Fibroblast of skin of abdomen (primary cell): Measurements from ENCODE around the gene ZFTA.

Source experiments
- DNase-seq: peaks from one replicate; pipeline ENCODE4 v3.0.0-alpha.2; 2013

Gene ZFTA

DNA sequence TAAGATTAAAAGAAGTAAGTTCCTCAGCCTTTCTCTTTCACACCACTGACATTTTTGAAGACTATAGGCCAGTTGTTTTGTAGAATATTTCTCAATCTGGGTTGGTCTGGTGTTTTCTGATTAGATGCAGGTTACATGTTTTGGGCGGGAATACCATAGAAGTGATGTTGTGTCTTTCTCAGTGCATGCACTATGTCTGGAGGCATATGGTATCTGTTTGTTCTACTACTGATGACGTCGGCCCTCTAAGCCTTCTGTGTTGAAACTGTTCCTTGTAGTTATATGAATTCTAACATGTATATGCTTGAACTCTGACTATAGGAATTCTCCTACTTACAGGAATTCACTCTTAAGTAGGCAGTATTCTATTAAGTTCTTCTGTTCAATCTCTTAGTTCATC, 21.6 kb downstream of the ZFTA start:
- peak; percentile 66 for DNase-seq

DNA sequence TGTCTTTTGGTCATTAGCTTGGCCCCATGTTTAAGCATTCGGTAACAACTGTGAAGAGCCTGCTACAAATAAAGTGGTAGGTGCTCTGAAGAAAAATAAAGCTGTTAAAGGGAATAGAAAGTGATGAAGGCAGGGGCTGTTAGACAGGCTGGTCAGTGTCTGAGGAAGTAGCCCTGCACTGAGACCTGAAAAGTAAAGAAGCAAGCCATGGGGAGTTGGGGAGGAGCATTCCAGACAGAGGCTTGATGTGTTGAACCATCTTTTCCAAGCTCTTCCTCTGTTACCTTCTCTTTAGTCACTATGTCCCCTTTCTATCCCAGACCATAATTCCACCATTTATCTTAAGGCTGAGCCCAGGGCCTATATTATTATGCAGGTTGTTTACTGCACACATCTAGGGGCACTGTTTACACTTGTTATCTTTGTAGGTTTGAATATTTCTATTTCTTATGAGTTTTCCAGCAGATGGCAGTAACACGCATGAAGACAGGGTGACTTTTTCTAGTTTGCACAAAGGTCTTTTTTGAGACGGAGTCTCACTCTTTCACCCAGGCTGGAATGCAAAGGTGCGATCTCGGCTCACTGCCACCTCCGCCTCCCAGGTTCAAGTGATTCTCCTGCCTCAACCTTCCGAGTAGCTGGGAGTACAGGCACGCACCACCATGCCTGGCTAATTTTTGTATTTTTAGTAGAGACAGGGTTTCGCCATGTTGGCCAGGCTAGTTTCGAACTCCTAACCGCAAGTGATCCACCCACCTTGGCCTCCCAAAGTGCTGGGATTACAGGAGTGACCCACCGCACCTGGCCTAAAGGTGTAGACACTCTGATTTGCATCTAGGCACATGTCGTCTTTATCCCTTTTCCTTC, 23.0 kb downstream of the ZFTA start:
- no peak for DNase-seq

DNA sequence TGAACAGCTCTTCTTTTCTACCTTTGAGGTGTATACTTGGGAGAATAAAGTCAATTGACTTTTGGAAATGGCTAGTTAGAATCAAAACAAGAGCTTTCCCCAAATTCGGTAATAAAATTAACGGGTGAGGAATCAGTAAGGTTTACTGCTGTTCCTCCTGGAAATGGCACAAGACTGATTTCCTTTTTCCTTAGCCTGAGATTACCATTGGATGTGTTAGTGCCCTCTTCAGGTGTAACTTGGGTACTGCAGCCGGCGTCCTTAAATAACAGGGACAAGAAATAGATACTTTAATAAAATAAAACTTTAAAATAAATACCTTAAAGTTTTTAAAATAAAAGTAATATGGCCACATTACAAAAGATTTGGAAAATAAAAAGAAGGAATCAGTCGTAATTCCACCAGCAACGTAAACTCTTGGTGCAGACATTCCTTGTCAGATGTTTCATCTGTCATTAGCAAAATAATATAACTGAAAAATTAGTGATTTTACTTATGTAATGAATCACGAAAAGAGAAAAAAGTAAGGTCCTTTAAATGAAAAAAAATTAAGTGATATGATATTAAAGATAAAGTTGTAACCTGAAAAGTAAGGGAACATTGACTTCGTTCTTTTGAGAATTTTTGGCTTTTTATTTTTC, 29.7 kb downstream of the ZFTA start:
- peak; percentile 68 for DNase-seq

DNA sequence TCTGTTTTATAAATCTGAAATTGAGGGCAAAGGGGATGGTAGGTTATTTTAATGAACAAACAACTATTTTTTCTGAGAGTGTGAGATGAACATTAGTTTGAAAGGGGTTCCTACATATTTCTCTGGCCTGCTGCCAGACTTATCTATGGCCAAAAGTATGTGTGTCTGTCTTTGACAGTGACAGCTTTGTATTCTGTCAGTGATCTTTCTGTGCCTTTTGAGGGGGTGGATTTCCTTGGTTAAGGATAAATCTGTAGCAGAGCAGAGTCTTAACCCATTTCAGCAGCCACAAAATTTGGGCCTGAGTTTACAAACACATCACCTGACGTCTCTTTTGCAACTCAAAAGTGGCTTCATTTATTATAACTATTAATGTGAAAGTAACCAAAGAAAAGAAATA, 30.9 kb downstream of the ZFTA start:
- no peak for DNase-seq

DNA sequence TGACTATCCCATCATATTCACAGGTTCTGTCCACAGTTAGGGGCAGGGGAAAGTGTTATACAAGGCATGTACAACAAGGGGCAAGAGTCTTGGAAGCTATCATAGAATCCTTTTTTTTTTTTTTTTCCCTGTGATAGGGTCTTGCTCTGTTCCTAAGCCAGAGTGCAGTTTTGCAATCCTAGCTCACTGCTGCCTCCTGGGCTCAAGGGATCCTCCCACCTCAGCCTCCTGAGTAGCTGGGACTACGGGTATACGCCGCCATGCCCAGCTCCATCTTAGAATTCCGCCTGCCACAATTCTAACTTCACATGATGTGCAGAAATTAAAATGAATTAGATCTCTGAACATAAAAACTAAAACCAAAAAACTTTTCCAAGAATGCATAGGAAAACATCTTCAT, 31.7 kb downstream of the ZFTA start:
- DNase-seq, result no peak

DNA sequence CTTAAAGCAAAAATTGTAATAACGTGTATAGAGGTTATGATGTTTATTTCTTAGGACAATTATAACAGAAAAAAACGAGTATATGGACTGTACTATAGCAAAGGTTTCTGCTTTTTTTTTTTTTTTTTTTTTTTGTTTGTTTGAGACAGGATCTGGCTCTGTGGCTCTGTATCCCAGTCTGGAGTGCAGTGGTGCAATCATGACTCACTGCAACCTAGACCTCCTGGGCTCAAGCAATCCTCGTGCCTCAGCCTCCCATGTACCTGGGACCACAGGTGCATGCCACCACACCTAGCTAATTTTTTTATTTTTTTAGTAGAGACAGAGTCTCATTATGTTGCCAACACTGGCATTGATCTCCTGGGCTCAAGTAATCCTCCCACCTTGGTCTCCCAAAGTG, 39.2 kb downstream of the ZFTA start:
- no peak for DNase-seq

DNA sequence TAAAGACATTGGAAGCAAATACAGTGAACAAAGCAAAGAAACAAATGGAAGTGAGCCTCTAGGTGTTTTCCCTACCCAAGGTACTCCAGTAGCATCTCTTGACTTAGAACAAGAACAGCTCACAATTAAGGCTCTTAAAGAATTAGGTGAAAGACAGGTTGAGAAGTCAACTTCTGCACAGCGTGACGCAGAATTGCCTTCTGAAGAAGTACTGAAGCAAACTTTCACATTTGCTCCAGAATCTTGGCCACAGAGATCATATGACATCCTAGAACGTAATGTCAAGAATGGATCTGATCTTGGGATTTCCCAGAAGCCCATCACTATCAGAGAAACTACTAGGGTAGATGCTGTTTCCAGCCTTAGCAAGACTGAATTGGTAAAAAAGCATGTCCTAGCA, 48.0 kb downstream of the ZFTA start:
- no peak for DNase-seq

DNA sequence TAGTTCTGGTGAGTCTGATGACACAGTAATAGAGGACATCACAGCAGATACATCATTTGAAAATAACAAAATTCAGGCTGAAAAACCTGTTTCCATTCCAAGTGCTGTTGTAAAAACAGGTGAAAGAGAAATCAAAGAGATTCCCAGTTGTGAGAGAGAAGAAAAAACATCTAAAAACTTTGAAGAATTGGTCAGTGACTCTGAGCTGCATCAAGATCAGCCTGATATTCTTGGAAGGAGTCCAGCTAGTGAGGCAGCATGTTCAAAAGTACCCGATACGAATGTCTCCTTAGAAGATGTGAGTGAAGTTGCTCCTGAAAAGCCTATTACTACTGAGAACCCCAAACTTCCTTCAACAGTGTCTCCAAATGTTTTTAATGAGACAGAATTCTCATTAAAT, 48.6 kb downstream of the ZFTA start:
- peak; percentile 32 for DNase-seq

DNA sequence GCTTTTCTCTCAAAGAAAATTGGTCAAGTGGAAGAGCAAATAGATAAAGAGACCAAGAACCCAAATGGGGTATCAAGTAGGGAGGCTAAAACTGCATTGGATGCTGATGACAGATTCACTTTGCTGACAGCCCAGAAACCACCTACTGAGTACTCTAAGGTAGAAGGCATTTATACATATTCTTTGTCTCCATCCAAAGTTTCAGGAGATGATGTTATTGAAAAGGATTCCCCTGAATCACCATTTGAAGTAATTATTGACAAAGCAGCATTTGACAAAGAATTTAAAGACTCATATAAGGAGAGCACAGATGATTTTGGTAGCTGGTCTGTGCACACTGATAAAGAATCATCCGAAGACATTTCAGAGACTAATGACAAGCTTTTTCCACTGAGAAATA, 49.6 kb downstream of the ZFTA start:
- DNase-seq, result no peak
